ENCODE data around the gene GPR87.

- TF ChIP-seq, protein P1, sequence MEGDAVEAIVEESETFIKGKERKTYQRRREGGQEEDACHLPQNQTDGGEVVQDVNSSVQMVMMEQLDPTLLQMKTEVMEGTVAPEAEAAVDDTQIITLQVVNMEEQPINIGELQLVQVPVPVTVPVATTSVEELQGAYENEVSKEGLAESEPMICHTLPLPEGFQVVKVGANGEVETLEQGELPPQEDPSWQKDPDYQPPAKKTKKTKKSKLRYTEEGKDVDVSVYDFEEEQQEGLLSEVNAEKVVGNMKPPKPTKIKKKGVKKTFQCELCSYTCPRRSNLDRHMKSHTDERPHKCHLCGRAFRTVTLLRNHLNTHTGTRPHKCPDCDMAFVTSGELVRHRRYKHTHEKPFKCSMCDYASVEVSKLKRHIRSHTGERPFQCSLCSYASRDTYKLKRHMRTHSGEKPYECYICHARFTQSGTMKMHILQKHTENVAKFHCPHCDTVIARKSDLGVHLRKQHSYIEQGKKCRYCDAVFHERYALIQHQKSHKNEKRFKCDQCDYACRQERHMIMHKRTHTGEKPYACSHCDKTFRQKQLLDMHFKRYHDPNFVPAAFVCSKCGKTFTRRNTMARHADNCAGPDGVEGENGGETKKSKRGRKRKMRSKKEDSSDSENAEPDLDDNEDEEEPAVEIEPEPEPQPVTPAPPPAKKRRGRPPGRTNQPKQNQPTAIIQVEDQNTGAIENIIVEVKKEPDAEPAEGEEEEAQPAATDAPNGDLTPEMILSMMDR (IDR thresholded peaks at IDR 0.05): no peak
- TF ChIP-seq POLR2A (IDR thresholded peaks at IDR 0.05; ENCODE audit: low read length): no peak
Observed at GRCh38 chr3:151306168-151306810, 10.3 kb downstream of the GPR87 start.
